ENCODE results near the gene CAVIN1.

CAVIN1 gene

DNA sequence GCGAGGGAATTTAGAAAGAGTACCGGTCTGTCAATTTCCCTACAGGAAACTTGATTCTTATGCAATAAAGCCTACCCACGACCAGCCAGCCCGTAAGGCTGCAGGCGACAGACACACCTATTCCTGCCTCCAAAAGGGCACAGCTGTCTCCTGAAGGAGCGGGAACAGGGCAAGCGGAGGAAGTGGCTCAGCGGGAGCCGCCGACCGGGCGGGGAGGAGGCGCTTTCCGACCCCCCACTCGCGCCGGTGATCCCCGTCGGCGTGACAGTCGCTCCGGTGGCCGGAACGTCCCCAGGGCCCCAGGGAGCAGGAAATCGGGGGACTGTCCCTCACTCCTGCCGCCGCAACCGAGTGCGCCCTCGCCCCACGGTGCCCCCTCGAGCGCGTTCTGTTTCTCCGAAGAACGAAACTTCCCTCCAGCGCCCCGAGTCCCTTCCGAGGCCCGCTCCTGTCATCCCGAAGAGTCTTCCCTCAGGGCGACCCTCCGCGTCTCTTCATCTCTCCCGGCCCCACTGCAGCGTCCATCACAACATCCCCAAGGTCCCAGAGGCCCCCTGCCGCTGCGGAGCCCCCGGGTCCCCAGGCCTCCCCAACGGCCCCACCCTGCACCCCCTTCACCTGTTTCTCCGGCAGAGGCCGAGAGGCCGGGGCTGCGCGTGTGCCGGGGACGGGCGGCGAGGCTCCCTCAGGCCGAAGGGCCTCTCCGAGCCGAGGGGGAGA, 35.2 kb downstream of the CAVIN1 start (continued):
- TF ChIP-seq, protein P1, sequence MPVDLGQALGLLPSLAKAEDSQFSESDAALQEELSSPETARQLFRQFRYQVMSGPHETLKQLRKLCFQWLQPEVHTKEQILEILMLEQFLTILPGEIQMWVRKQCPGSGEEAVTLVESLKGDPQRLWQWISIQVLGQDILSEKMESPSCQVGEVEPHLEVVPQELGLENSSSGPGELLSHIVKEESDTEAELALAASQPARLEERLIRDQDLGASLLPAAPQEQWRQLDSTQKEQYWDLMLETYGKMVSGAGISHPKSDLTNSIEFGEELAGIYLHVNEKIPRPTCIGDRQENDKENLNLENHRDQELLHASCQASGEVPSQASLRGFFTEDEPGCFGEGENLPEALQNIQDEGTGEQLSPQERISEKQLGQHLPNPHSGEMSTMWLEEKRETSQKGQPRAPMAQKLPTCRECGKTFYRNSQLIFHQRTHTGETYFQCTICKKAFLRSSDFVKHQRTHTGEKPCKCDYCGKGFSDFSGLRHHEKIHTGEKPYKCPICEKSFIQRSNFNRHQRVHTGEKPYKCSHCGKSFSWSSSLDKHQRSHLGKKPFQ (tag by site-specific recombination; IDR thresholded peaks at IDR 0.05), result no peak
- TF ChIP-seq ZNF140 (tag by site-specific recombination; IDR thresholded peaks at IDR 0.05), result no peak
- TF ChIP-seq, protein P2, sequence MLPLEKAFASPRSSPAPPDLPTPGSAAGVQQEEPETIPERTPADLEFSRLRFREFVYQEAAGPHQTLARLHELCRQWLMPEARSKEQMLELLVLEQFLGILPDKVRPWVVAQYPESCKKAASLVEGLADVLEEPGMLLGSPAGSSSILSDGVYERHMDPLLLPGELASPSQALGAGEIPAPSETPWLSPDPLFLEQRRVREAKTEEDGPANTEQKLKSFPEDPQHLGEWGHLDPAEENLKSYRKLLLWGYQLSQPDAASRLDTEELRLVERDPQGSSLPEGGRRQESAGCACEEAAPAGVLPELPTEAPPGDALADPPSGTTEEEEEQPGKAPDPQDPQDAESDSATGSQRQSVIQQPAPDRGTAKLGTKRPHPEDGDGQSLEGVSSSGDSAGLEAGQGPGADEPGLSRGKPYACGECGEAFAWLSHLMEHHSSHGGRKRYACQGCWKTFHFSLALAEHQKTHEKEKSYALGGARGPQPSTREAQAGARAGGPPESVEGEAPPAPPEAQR (tag by site-specific recombination; IDR thresholded peaks at IDR 0.05), result no peak
- TF ChIP-seq KLF10 (tag by site-specific recombination; IDR thresholded peaks at IDR 0.05), result peak; percentile 98
- TF ChIP-seq ZNF558 (tag by site-specific recombination; IDR thresholded peaks at IDR 0.05), result no peak
- no peak for TF ChIP-seq ZNF37A (tag by site-specific recombination; IDR thresholded peaks at IDR 0.05)
- TF ChIP-seq, protein P3, sequence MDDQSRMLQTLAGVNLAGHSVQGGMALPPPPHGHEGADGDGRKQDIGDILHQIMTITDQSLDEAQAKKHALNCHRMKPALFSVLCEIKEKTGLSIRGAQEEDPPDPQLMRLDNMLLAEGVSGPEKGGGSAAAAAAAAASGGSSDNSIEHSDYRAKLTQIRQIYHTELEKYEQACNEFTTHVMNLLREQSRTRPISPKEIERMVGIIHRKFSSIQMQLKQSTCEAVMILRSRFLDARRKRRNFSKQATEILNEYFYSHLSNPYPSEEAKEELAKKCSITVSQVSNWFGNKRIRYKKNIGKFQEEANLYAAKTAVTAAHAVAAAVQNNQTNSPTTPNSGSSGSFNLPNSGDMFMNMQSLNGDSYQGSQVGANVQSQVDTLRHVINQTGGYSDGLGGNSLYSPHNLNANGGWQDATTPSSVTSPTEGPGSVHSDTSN (CRISPR knock-in tag; IDR thresholded peaks at IDR 0.05), result no peak
- TF ChIP-seq ZNF292 (tag by site-specific recombination; IDR thresholded peaks at IDR 0.05; ENCODE audit: borderline replicate concordance, low read depth), result no peak
- peak; percentile 79 for TF ChIP-seq ZBTB17 (tag by site-specific recombination; IDR thresholded peaks at IDR 0.05)
- no peak for TF ChIP-seq GFI1B (tag by site-specific recombination; IDR thresholded peaks at IDR 0.05)
- TF ChIP-seq, protein P4, sequence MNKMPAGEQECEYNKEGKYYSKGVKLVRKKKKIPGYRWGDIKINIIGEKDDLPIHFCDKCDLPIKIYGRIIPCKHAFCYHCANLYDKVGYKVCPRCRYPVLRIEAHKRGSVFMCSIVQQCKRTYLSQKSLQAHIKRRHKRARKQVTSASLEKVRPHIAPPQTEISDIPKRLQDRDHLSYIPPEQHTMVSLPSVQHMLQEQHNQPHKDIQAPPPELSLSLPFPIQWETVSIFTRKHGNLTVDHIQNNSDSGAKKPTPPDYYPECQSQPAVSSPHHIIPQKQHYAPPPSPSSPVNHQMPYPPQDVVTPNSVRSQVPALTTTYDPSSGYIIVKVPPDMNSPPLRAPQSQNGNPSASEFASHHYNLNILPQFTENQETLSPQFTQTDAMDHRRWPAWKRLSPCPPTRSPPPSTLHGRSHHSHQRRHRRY (tag by site-specific recombination; IDR thresholded peaks at IDR 0.05), result no peak
- no peak for TF ChIP-seq ZNF624 (tag by site-specific recombination; IDR thresholded peaks at IDR 0.05)
- TF ChIP-seq SP3 (tag by site-specific recombination; IDR thresholded peaks at IDR 0.05), result no peak
- TF ChIP-seq, protein P5, sequence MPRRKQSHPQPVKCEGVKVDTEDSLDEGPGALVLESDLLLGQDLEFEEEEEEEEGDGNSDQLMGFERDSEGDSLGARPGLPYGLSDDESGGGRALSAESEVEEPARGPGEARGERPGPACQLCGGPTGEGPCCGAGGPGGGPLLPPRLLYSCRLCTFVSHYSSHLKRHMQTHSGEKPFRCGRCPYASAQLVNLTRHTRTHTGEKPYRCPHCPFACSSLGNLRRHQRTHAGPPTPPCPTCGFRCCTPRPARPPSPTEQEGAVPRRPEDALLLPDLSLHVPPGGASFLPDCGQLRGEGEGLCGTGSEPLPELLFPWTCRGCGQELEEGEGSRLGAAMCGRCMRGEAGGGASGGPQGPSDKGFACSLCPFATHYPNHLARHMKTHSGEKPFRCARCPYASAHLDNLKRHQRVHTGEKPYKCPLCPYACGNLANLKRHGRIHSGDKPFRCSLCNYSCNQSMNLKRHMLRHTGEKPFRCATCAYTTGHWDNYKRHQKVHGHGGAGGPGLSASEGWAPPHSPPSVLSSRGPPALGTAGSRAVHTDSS (tag by site-specific recombination; IDR thresholded peaks at IDR 0.05), result no peak
- TF ChIP-seq GLIS1 (tag by site-specific recombination; IDR thresholded peaks at IDR 0.05), result peak; percentile 99
- no peak for TF ChIP-seq ZNF670 (tag by site-specific recombination; IDR thresholded peaks at IDR 0.05; ENCODE audit: low read depth)
- no peak for TF ChIP-seq ZNF155 (tag by site-specific recombination; IDR thresholded peaks at IDR 0.05)
- TF ChIP-seq ZNF426 (tag by site-specific recombination; IDR thresholded peaks at IDR 0.05), result no peak
- TF ChIP-seq ZNF248 (tag by site-specific recombination; IDR thresholded peaks at IDR 0.05), result no peak
- no peak for TF ChIP-seq ZNF416 (tag by site-specific recombination; IDR thresholded peaks at IDR 0.05)
- TF ChIP-seq SALL2 (tag by site-specific recombination; IDR thresholded peaks at IDR 0.05; ENCODE audit: borderline replicate concordance), result no peak
- peak; percentile 96 for TF ChIP-seq OSR2 (tag by site-specific recombination; IDR thresholded peaks at IDR 0.05)
- 0 out of 2 replicates have a peak, but pooled peaks have one; percentile 47 for TF ChIP-seq SP7 (tag by site-specific recombination; IDR thresholded peaks at IDR 0.05)
- TF ChIP-seq, protein P6, sequence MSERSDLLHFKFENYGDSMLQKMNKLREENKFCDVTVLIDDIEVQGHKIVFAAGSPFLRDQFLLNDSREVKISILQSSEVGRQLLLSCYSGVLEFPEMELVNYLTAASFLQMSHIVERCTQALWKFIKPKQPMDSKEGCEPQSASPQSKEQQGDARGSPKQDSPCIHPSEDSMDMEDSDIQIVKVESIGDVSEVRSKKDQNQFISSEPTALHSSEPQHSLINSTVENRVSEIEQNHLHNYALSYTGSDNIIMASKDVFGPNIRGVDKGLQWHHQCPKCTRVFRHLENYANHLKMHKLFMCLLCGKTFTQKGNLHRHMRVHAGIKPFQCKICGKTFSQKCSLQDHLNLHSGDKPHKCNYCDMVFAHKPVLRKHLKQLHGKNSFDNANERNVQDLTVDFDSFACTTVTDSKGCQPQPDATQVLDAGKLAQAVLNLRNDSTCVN (tag by site-specific recombination; optimal IDR thresholded peaks at IDR 0.05), result peak; percentile 21
- TF ChIP-seq ZNF654 (tag by site-specific recombination; IDR thresholded peaks at IDR 0.05; ENCODE audit: low read depth), result no peak
- TF ChIP-seq ZNF23 (tag by site-specific recombination; IDR thresholded peaks at IDR 0.05; ENCODE audit: borderline replicate concordance), result no peak
- no peak for TF ChIP-seq ZNF747 (tag by site-specific recombination; IDR thresholded peaks at IDR 0.05)
- TF ChIP-seq ZIC2 (tag by site-specific recombination; IDR thresholded peaks at IDR 0.05), result peak; percentile 87
- no peak for TF ChIP-seq ZNF223 (tag by site-specific recombination; IDR thresholded peaks at IDR 0.05)
- TF ChIP-seq ZNF596 (tag by site-specific recombination; IDR thresholded peaks at IDR 0.05), result no peak
- TF ChIP-seq, protein P7, sequence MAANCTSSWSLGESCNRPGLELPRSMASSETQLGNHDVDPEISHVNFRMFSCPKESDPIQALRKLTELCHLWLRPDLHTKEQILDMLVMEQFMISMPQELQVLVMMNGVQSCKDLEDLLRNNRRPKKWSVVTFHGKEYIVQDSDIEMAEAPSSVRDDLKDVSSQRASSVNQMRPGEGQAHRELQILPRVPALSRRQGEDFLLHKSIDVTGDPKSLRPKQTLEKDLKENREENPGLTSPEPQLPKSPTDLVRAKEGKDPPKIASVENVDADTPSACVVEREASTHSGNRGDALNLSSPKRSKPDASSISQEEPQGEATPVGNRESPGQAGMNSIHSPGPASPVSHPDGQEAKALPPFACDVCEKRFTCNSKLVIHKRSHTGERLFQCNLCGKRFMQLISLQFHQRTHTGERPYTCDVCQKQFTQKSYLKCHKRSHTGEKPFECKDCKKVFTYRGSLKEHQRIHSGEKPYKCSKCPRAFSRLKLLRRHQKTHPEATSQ (tag by site-specific recombination; IDR thresholded peaks at IDR 0.05), result no peak
- no peak for TF ChIP-seq ZNF548 (tag by site-specific recombination; IDR thresholded peaks at IDR 0.05)

All from HEK293 (cell line).